Measurements from ENCODE around the gene TEAD4. TPM values are rescaled to one million over a fixed set of nuclear protein-coding genes. Genes with fewer than 3 reads are reported as not detected.

The TEAD4 gene
- total and polyA plus RNA-seq, 9 donors = 3.6 to 19.9 (median 6.7) TPM

DNA sequence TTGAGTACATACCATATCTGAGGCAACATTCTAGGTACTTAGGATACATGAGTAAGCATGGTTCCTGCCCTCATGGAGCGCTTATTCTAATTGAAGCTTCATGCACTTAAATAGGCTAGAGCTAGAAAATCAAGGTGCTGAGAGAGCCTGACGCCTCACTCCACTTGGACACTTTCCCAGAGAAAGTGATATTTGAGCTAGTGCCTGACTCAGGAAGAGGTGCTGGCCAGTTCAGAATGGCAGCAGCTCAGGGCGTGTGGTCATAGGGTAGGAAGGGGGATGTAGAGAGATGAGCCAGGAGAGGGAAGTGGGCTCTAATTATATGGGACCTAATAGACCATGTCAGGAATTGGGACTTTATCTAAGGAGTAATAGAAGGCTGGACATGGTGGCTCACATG lies 35.2 kb upstream of the TEAD4 start:
- WGBS, 3 donors = 83 to 88% (median 85%) methylated on average over 3 of the region's 3 CpGs
- TF ChIP-seq, protein P1, sequence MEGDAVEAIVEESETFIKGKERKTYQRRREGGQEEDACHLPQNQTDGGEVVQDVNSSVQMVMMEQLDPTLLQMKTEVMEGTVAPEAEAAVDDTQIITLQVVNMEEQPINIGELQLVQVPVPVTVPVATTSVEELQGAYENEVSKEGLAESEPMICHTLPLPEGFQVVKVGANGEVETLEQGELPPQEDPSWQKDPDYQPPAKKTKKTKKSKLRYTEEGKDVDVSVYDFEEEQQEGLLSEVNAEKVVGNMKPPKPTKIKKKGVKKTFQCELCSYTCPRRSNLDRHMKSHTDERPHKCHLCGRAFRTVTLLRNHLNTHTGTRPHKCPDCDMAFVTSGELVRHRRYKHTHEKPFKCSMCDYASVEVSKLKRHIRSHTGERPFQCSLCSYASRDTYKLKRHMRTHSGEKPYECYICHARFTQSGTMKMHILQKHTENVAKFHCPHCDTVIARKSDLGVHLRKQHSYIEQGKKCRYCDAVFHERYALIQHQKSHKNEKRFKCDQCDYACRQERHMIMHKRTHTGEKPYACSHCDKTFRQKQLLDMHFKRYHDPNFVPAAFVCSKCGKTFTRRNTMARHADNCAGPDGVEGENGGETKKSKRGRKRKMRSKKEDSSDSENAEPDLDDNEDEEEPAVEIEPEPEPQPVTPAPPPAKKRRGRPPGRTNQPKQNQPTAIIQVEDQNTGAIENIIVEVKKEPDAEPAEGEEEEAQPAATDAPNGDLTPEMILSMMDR (IDR thresholded peaks at IDR 0.05) = no peak
- TF ChIP-seq POLR2A (IDR thresholded peaks at IDR 0.05) (no peak), EP300 (IDR thresholded peaks at IDR 0.05) (no peak)
- Histone ChIP-seq H3K27ac (no peak overlapping the region), H3K36me3 (no peaks in the 10 kb centered on the region), H3K4me3 (no peak overlapping the region), H3K9me3 (no peaks in the 10 kb centered on the region), H3K27me3 (no peaks in the 10 kb centered on the region), H3K4me1 (ENCODE audit: insufficient read depth) (no peaks in the 10 kb centered on the region)
- intact Hi-C loops (cut with DNase I) = no loop called here
- DNase-seq = no peak

DNA sequence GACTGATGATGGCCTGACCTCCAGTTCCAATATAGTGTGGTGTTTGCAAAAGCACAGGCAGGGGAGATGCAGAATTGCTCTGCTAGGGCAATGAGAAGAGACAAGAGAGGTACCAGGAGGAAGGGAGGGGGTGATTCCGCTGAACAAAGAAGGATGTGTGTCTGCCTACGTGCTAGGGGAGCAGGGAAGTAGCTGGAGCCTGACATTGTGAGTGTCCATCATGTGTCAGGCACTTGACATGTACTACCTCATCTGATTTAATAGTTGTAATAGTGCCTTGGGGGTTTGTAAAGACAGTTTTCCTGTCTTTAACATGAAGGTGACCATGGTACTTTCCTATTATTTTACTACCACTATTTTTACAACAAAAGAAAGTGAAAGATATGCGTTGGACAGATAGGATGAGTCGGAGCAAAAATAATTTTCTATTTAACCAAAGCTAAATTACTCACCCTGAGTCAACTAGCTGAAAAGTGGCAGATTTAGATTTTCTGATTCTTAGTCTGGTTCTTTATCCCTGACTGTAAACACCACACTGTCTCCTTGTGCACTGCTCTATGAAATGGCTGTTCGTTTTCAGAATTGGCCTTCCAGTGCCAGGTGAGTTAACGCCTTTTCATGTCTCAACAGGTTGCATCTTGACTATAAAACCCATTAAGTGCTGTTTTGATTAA lies 33.7 kb upstream of the TEAD4 start:
- no peak for DNase-seq
- Histone ChIP-seq H3K36me3 (no peaks in the 10 kb centered on the region), H3K9me3 (no peaks in the 10 kb centered on the region), H3K4me1 (ENCODE audit: insufficient read depth) (no peaks in the 10 kb centered on the region), H3K4me3 (no peak overlapping the region), H3K27ac (no peak overlapping the region), H3K27me3 (no peaks in the 10 kb centered on the region)
- TF ChIP-seq POLR2A (IDR thresholded peaks at IDR 0.05) (no peak), EP300 (IDR thresholded peaks at IDR 0.05) (no peak)
- TF ChIP-seq, protein P1 (IDR thresholded peaks at IDR 0.05) = no peak
- intact Hi-C loops (cut with DNase I) = no loop called here
- WGBS, 3 donors = 81 to 84% (median 84%) methylated on average over 6 of the region's 6 CpGs

DNA sequence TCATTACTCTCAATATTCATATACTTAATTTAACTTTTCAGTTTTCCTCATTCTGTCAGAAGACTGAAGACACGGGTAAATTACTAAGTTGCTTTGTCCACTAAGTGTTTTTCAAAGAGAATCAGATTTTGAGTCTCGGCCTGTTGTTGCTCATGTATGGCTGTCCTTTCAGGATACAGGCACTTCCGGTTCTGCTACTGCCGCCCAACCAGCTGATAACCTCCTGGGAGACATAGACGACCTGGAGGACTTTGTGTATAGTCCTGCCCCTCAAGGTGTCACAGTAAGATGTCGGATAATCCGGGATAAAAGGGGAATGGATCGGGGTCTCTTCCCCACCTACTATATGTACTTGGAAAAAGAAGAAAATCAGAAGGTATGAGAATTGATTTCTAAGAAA lies 28.3 kb upstream of the TEAD4 start:
- DNase-seq = no peak
- Histone ChIP-seq H3K27ac (no peak overlapping the region), H3K4me3 (no peak overlapping the region), H3K9me3 (no peaks in the 10 kb centered on the region), H3K36me3 (no peaks in the 10 kb centered on the region), H3K4me1 (ENCODE audit: insufficient read depth) (no peaks in the 10 kb centered on the region), H3K27me3 (no peaks in the 10 kb centered on the region)
- TF ChIP-seq POLR2A (IDR thresholded peaks at IDR 0.05) = no peak
- TF ChIP-seq, protein P1 (IDR thresholded peaks at IDR 0.05) = no peak
- TF ChIP-seq EP300 (IDR thresholded peaks at IDR 0.05) = no peak
- intact Hi-C loops (cut with DNase I) = no loop called here
- WGBS, 3 donors = 84 to 87% (median 85%) methylated on average over 8 of the region's 8 CpGs

DNA sequence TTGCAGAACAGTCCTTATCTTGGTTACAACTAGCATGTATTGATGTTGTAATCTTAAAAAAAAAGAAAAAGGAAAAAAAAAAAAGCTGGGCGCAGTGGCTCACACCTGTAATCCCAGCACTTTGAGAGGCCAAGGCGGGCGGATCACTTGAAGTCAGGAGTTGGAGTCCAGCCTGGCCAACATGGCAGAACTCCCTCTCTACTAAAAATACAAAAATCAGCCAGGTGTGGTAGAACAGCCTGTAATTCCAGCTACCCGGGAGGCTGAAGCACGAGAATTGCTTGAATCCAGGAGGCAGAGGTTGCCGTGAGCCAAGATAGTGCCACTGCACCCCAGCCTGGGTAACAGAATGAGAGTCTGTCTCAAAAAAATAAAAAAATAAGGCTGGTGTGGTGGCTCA lies 25.6 kb upstream of the TEAD4 start:
- TF ChIP-seq POLR2A (IDR thresholded peaks at IDR 0.05) (no peak), EP300 (IDR thresholded peaks at IDR 0.05) (no peak)
- TF ChIP-seq, protein P1 (IDR thresholded peaks at IDR 0.05) = no peak
- Histone ChIP-seq H3K36me3 (no peaks in the 10 kb centered on the region), H3K27ac (no peak overlapping the region), H3K4me3 (no peak overlapping the region), H3K9me3 (no peaks in the 10 kb centered on the region), H3K4me1 (ENCODE audit: insufficient read depth) (no peaks in the 10 kb centered on the region), H3K27me3 (no peaks in the 10 kb centered on the region)
- intact Hi-C loops (cut with DNase I) = no loop called here
- DNase-seq = no peak
- WGBS, 3 donors = 94 to 96% (median 95%) methylated on average over 6 of the region's 6 CpGs
